Glutamatergic neuron (in vitro differentiated cells): ENCODE measurements around the gene STIP1. TPM values are rescaled to one million over a fixed set of nuclear protein-coding genes. Genes with fewer than 3 reads are reported as not detected.

Experiments
- DNase-seq: peaks from one replicate; pipeline ENCODE4 v3.0.0; 2022
- H3K27ac Mint-ChIP-seq: one replicate; pipeline ENCODE4 v1.8.0; 2020; ENCODE audit warnings: mild to moderate bottlenecking, mixed read lengths, inconsistent platforms; ENCODE audit not compliant: unreplicated experiment
- H3K27me3 Mint-ChIP-seq: one replicate; pipeline ENCODE4 v1.8.0; 2020; ENCODE audit warnings: mild to moderate bottlenecking, moderate library complexity, mixed read lengths, inconsistent platforms; ENCODE audit not compliant: unreplicated experiment
- H3K36me3 Mint-ChIP-seq: one replicate; pipeline ENCODE4 v1.8.0; 2020; ENCODE audit warnings: mild to moderate bottlenecking, mixed read lengths, inconsistent platforms; ENCODE audit not compliant: unreplicated experiment
- H3K4me1 Mint-ChIP-seq: one replicate; pipeline ENCODE4 v1.8.0; 2020; ENCODE audit warnings: mild to moderate bottlenecking, low read depth, mixed read lengths, inconsistent platforms; ENCODE audit not compliant: unreplicated experiment
- H3K4me3 Mint-ChIP-seq: one replicate; pipeline ENCODE4 v1.8.0; 2020; ENCODE audit warnings: mild to moderate bottlenecking, mixed read lengths, inconsistent platforms; ENCODE audit not compliant: unreplicated experiment
- H3K9me3 Mint-ChIP-seq: one replicate; pipeline ENCODE4 v1.8.0; 2020; ENCODE audit warnings: mild to moderate bottlenecking, moderate library complexity, mixed read lengths, inconsistent platforms; ENCODE audit not compliant: unreplicated experiment
- total RNA-seq: library from RNA; stranded (reverse); fragmentation: NEBNext Ultra II Directional; extraction: Animal tissue kit (Norgen Biotek cat#: 25700); gene quantifications from one replicate; pipeline ENCODE4 v1.2.1, GENCODE V29; 2021; ENCODE audit not compliant: unreplicated experiment
- TF ChIP-seq, protein P1 (sequence below): fragments of 200-600 bp; sonication (generic); IDR thresholded peaks from one replicate; pipeline ENCODE4 v1.5.0; 2021; ENCODE audit not compliant: partially characterized antibody, unreplicated experiment

Gene STIP1
- total RNA-seq, 1 donor from 2014 or later: 160 TPM

DNA sequence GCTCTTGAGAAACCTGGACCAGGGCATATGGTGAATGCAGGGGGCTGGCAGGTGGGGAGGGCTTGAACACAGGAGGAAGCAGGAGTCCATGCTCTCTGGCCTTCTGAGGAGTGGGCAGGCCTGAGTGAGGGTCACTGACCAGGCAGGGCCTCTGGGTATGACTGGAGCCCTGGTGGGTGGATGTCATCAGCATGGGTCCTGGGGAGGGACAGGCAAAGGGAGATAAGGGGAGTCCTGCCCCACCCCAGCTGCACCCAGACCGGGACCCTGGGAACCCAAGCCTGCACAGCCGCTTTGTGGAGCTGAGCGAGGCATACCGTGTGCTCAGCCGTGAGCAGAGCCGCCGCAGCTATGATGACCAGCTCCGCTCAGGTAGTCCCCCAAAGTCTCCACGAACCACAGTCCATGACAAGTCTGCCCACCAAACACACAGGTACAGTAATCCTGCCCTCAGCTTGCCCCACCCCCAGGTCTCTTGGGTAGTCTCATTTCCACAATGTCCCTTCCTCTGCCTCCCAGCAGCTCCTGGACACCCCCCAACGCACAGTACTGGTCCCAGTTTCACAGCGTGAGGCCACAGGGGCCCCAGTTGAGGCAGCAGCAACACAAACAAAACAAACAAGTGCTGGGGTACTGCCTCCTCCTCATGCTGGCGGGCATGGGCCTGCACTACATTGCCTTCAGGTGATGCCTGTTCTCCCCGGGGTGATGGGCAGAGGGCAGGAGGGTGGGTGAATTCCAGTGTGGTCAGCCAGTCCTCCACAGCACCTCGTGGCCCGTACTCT lies 46.4 kb downstream of the STIP1 start:
- no peaks in the 10 kb centered on the region for H3K4me1 Mint-ChIP-seq
- TF ChIP-seq, protein P1, sequence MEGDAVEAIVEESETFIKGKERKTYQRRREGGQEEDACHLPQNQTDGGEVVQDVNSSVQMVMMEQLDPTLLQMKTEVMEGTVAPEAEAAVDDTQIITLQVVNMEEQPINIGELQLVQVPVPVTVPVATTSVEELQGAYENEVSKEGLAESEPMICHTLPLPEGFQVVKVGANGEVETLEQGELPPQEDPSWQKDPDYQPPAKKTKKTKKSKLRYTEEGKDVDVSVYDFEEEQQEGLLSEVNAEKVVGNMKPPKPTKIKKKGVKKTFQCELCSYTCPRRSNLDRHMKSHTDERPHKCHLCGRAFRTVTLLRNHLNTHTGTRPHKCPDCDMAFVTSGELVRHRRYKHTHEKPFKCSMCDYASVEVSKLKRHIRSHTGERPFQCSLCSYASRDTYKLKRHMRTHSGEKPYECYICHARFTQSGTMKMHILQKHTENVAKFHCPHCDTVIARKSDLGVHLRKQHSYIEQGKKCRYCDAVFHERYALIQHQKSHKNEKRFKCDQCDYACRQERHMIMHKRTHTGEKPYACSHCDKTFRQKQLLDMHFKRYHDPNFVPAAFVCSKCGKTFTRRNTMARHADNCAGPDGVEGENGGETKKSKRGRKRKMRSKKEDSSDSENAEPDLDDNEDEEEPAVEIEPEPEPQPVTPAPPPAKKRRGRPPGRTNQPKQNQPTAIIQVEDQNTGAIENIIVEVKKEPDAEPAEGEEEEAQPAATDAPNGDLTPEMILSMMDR: no peak
- peaks cover 19% of the 10 kb centered on the region for H3K27me3 Mint-ChIP-seq
- H3K4me3 Mint-ChIP-seq: peak overlapping the region; percentile 88
- H3K27ac Mint-ChIP-seq: no peak overlapping the region
- H3K9me3 Mint-ChIP-seq: peaks cover 4% of the 10 kb centered on the region
- no peak for DNase-seq
- H3K36me3 Mint-ChIP-seq: no peaks in the 10 kb centered on the region

DNA sequence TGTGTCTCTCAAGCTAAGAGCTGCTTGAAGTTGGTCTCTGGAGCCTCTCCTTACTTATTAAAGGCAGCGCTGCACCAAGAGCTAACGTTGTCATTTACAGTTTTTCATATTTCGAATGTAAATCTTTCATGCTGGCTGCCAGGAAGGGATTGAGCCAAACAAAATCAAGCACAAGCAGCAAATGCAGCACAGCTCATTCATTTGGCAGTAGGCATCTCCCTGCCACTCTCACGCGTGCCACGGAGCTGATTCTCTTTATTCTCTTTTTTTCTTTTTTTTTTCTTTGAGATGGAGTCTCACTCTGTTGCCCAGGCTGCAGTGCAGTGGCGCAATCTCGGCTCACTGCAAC lies 47.0 kb downstream of the STIP1 start:
- Mint-ChIP-seq H3K4me3 (no peak overlapping the region), H3K27ac (no peak overlapping the region), H3K36me3 (no peaks in the 10 kb centered on the region), H3K4me1 (no peaks in the 10 kb centered on the region), H3K9me3 (peaks cover 4% of the 10 kb centered on the region), H3K27me3 (peaks cover 19% of the 10 kb centered on the region)
- no peak for DNase-seq
- TF ChIP-seq, protein P1: no peak

DNA sequence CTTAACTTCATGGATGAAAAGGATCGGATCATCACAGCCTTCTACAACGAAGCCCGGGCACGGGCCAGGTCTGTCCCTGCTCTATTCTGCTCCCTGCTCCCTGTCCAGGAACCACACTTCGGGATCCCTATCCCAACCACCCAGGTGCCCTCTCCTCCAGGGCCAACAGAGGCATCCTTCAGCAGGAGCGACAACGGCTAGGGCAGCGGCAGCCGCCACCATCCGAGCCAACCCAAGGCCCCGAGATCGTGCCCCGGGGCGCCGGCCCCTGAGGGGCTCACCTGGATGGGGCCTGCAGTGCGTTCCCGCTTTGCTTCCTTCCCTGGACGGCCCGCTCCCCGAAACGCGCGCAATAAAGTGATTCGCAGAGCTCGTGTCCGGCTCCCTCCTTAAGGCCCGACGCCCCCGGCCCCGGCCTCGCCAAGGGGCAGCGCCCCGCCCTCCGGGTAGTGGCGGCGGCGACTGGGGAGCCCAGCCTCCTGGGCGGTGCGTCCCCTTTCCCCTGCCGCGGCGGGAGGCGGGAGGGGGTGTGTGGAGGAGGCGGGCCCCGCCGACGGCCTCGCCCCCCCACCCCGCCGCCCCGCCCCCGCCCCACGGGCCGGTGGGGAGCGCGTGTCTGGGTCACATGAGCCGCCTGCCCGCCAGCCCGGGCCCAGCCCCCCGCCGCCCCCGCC lies 48.1 kb downstream of the STIP1 start, which contains the start of gene VEGFB:
Gene VEGFB (plus strand): TSS at position 672 of the 674 bp plus-strand sequence. CDS start 250 bp downstream, outside the sequence.
- no peak for DNase-seq

DNA sequence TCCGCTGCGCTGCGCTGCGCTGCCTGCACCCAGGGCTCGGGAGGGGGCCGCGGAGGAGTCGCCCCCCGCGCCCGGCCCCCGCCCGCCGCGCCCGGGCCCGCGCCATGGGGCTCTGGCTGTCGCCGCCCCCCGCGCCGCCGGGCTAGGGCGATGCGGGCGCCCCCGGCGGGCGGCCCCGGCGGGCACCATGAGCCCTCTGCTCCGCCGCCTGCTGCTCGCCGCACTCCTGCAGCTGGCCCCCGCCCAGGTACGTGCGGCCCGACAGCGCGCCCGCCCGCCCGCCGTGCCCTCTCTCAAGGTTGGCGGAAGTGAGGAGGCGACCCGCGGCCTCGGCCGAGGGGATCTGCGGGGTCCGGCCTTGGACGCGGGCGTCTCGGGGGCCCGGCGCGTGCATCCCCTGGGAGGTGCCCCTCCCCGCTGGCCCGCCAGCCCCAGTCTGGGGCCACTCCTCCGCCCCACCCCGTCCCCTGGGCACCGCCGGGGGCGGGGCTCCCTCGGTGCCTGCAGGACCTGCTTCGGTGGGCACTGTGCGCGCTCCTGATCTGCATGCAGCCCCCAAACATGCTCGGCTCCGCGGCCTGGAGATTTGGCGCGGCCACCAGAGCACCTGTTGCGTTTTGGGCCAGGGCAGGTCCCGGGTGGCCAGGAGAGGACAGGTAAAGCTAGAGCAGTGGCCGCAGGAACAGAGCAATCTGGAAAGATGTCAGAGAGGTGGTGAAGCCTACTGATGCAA lies 48.8 kb downstream of the STIP1 start:
- Mint-ChIP-seq H3K27ac (no peak overlapping the region), H3K36me3 (no peaks in the 10 kb centered on the region), H3K27me3 (peaks cover 17% of the 10 kb centered on the region), H3K4me3 (peak overlapping the region; percentile 76), H3K9me3 (peaks cover 4% of the 10 kb centered on the region), H3K4me1 (no peaks in the 10 kb centered on the region)
- DNase-seq: no peak
- TF ChIP-seq, protein P1: no peak

More for the DNA sequence above, 48.1 kb downstream of the STIP1 start, which contains the start of gene VEGFB:
- TF ChIP-seq, protein P1: no peak
- Mint-ChIP-seq H3K4me3 (peak within 1 kb of the TSS; percentile 76), H3K36me3 (no peaks in the 10 kb centered on the region), H3K4me1 (no peaks in the 10 kb centered on the region), H3K27ac (peak within 1 kb of the TSS; percentile 33), H3K27me3 (peaks cover 17% of the 10 kb centered on the region), H3K9me3 (peaks cover 4% of the 10 kb centered on the region)
